Measurements from ENCODE around the gene ZNF804B.

The ZNF804B gene

DNA sequence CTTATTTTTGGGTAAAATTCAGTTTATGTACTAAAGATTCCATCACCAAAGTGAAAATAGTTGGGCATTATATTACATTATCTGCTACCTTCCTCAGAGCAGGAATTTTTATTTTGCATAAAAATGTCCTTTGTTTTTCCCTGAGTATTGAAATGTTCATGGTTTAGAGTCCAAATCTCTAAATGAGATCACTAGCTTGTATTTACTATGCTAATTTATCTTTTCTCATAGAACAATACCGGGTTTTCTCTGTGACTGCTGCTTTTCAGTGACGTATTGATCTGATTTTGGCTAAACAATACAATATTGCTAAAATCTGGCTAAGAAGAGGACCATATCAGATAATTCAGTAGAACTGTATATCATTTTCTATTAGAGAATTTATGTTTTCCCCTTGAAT is 125.6 kb downstream of the ZNF804B start:
- ChIA-PET CTCF (interaction anchor here (0.6 to 0.7 kb wide), 2 partner anchors 16 to 121 kb away, joined by 3 to 4 read pairs; no protein-coding TSS in a partner anchor), POLR2A (no interaction called here)
- no peaks in the 10 kb centered on the region for H3K36me3 ChIP-seq (ENCODE audit: control insufficient read depth in 2 of 2, insufficient read depth in 1 of 2, low read length in 2 of 2)
- H3K4me3 ChIP-seq (ENCODE audit: low read depth, low read length) = no peak overlapping the region
- TF ChIP-seq SCRT1 (tag by site-specific recombination; IDR thresholded peaks at IDR 0.05; ENCODE audit: borderline replicate concordance) (no peak), ZNF660 (tag by site-specific recombination; IDR thresholded peaks at IDR 0.05) (no peak), KLF16 (tag by site-specific recombination; IDR thresholded peaks at IDR 0.05) (no peak), ZNF239 (tag by site-specific recombination; IDR thresholded peaks at IDR 0.05) (no peak)
- TF ChIP-seq, protein P1, sequence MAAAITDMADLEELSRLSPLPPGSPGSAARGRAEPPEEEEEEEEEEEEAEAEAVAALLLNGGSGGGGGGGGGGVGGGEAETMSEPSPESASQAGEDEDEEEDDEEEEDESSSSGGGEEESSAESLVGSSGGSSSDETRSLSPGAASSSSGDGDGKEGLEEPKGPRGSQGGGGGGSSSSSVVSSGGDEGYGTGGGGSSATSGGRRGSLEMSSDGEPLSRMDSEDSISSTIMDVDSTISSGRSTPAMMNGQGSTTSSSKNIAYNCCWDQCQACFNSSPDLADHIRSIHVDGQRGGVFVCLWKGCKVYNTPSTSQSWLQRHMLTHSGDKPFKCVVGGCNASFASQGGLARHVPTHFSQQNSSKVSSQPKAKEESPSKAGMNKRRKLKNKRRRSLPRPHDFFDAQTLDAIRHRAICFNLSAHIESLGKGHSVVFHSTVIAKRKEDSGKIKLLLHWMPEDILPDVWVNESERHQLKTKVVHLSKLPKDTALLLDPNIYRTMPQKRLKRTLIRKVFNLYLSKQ (tag by site-specific recombination; IDR thresholded peaks at IDR 0.05; ENCODE audit: borderline replicate concordance) = no peak
- no peaks in the 10 kb centered on the region for H3K9me3 ChIP-seq (ENCODE audit: control insufficient read depth, insufficient read depth, low read depth, low read length)
- no peaks in the 10 kb centered on the region for H3K4me1 ChIP-seq (ENCODE audit: control insufficient read depth, insufficient read depth, low read length)
- no peak overlapping the region for H3K27ac ChIP-seq (ENCODE audit: extremely low read depth, low read depth, low read length)

DNA sequence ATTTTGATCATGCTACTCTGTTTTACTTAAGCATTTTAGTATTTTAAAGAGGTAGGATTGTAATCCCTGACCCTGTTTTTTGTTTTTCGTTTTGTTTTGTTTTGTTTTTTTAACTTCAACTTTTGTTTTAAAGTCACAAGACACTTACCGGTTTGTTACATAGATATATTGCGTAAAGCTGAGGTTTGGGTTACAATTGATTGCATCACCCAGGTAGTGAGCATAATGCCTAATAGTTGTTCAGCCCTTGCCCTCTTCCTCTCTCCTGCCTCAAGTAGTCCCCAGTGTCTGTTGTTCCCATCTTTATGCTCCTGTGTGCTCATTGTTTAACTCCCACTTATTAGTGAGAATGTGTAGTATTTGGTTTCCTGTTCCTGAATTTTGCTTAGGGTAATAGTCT is 129.2 kb downstream of the ZNF804B start:
- H3K4me1 ChIP-seq (ENCODE audit: control insufficient read depth, insufficient read depth, low read length) = no peaks in the 10 kb centered on the region
- TF ChIP-seq ZNF223 (tag by site-specific recombination; IDR thresholded peaks at IDR 0.05) (no peak), ZNF830 (tag by site-specific recombination; IDR thresholded peaks at IDR 0.05; ENCODE audit: low read depth) (no peak), KLF8 (tag by site-specific recombination; IDR thresholded peaks at IDR 0.05) (no peak), ZNF341 (tag by site-specific recombination; IDR thresholded peaks at IDR 0.05; ENCODE audit: low read depth) (no peak), PRDM6 (tag by site-specific recombination; IDR thresholded peaks at IDR 0.05) (no peak), ZNF146 (tag by site-specific recombination; IDR thresholded peaks at IDR 0.05) (no peak), OVOL3 (tag by site-specific recombination; IDR thresholded peaks at IDR 0.05) (no peak)
- TF ChIP-seq, protein P2, sequence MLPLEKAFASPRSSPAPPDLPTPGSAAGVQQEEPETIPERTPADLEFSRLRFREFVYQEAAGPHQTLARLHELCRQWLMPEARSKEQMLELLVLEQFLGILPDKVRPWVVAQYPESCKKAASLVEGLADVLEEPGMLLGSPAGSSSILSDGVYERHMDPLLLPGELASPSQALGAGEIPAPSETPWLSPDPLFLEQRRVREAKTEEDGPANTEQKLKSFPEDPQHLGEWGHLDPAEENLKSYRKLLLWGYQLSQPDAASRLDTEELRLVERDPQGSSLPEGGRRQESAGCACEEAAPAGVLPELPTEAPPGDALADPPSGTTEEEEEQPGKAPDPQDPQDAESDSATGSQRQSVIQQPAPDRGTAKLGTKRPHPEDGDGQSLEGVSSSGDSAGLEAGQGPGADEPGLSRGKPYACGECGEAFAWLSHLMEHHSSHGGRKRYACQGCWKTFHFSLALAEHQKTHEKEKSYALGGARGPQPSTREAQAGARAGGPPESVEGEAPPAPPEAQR (tag by site-specific recombination; IDR thresholded peaks at IDR 0.05) = no peak
- no peaks in the 10 kb centered on the region for H3K36me3 ChIP-seq (ENCODE audit: control insufficient read depth in 2 of 2, insufficient read depth in 1 of 2, low read length in 2 of 2)
- H3K4me3 ChIP-seq (ENCODE audit: low read depth, low read length) = no peak overlapping the region
- ChIA-PET CTCF (no interaction called here), POLR2A (no interaction called here)
- H3K9me3 ChIP-seq (ENCODE audit: control insufficient read depth, insufficient read depth, low read depth, low read length) = no peaks in the 10 kb centered on the region
- no peak overlapping the region for H3K27ac ChIP-seq (ENCODE audit: extremely low read depth, low read depth, low read length)

GRCh38 chr7:88910516-88910915 is 151.0 kb downstream of the ZNF804B start:
- no peaks in the 10 kb centered on the region for H3K9me3 ChIP-seq (ENCODE audit: control insufficient read depth, insufficient read depth, low read depth, low read length)
- CTCF ChIA-PET = no interaction called here
- no peaks in the 10 kb centered on the region for H3K36me3 ChIP-seq (ENCODE audit: control insufficient read depth in 2 of 2, insufficient read depth in 1 of 2, low read length in 2 of 2)
- H3K4me3 ChIP-seq (ENCODE audit: low read depth, low read length) = no peak overlapping the region
- H3K27ac ChIP-seq (ENCODE audit: extremely low read depth, low read depth, low read length) = no peak overlapping the region
- POLR2A ChIA-PET = no interaction called here
- no peaks in the 10 kb centered on the region for H3K4me1 ChIP-seq (ENCODE audit: control insufficient read depth, insufficient read depth, low read length)
- TF ChIP-seq ZNF837 (tag by site-specific recombination; IDR thresholded peaks at IDR 0.05) (no peak), ZBTB20 (tag by site-specific recombination; IDR thresholded peaks at IDR 0.05) (no peak), SALL2 (tag by site-specific recombination; IDR thresholded peaks at IDR 0.05; ENCODE audit: borderline replicate concordance) (no peak), ZNF777 (tag by site-specific recombination; IDR thresholded peaks at IDR 0.05; ENCODE audit: borderline replicate concordance) (no peak), ZNF148 (tag by site-specific recombination; IDR thresholded peaks at IDR 0.05; ENCODE audit: borderline replicate concordance) (no peak), ZNF677 (tag by site-specific recombination; IDR thresholded peaks at IDR 0.05) (no peak), ZNF19 (tag by site-specific recombination; IDR thresholded peaks at IDR 0.05; ENCODE audit: low read depth) (no peak), ZNF302 (tag by site-specific recombination; IDR thresholded peaks at IDR 0.05; ENCODE audit: low read depth) (no peak), ZNF157 (tag by site-specific recombination; IDR thresholded peaks at IDR 0.05) (no peak), ZNF155 (tag by site-specific recombination; IDR thresholded peaks at IDR 0.05) (no peak), BCL11B (tag by site-specific recombination; IDR thresholded peaks at IDR 0.05; ENCODE audit: low read depth) (no peak), OVOL3 (tag by site-specific recombination; IDR thresholded peaks at IDR 0.05) (no peak), ZBTB8A (tag by site-specific recombination; IDR thresholded peaks at IDR 0.05) (no peak)
- TF ChIP-seq, protein P3, sequence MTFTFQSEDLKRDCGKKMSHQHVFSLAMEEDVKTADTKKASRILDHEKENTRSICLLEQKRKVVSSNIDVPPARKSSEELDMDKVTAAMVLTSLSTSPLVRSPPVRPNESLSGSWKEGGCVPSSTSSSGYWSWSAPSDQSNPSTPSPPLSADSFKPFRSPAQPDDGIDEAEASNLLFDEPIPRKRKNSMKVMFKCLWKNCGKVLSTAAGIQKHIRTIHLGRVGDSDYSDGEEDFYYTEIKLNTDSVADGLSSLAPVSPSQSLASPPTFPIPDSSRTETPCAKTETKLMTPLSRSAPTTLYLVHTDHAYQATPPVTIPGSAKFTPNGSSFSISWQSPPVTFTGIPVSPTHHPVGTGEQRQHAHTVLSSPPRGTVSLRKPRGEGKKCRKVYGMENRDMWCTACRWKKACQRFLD (tag by site-specific recombination; IDR thresholded peaks at IDR 0.05) = no peak

All from HEK293 (cell line).